Prostate gland (tissue), 2 donors: ENCODE data around the gene UFSP2. TPM values are rescaled to one million over a fixed set of nuclear protein-coding genes. Genes with fewer than 3 reads are reported as not detected.

Source experiments
- DNase-seq: peaks from one replicate; pipeline ENCODE4 v3.0.0-alpha.2; 2019; ENCODE audit warnings: low spot score
- H3K27ac ChIP-seq, 2 donors: fragments of 200-600 bp; sonication (generic); 2 replicates each; pipeline ENCODE4 v1.5.1; 2017 to 2019
- H3K27me3 ChIP-seq: fragments of 200-600 bp; sonication (generic); replicated peaks from 2 replicates; pipeline ENCODE4 v1.5.1; 2019; ENCODE audit not compliant: insufficient read depth
- H3K36me3 ChIP-seq, 2 donors: fragments of 200-600 bp; sonication (generic); 1 replicate in 1 of 2; 2 replicates in 1 of 2; pipeline versions ENCODE4 v1.5.1 to v1.8.1; 2017 to 2019
- H3K4me1 ChIP-seq: fragments of 200-600 bp; sonication (generic); replicated peaks from 2 replicates; pipeline ENCODE4 v1.5.1; 2019
- H3K4me3 ChIP-seq, 2 donors: fragments of 200-600 bp; sonication (generic); 2 replicates each; pipeline ENCODE4 v1.5.1; 2017 to 2019
- H3K9me3 ChIP-seq: fragments of 200-600 bp; sonication (generic); 2 replicates; pipeline ENCODE4 v1.5.1; 2017
- CTCF ChIP-seq, 4 experiments: fragments of 200-600 bp in 2 of 4; fragments of 450-650 bp in 2 of 4; sonication (generic) in 2 of 4; IDR thresholded peaks; 1 replicate in 3 of 4; 2 replicates in 1 of 4; pipeline ENCODE4 v1.5.1; 2016 to 2019; ENCODE audit warnings: antibody characterized with exemption in 4 of 4, mild to moderate bottlenecking in 2 of 4, moderate library complexity in 2 of 4
- POLR2A ChIP-seq: fragments of 450-650 bp; IDR thresholded peaks from one replicate; pipeline ENCODE4 v1.6.1; 2016; ENCODE audit warnings: antibody characterized with exemption, mild to moderate bottlenecking
- POLR2AphosphoS5 ChIP-seq: sonication (generic); formaldehyde crosslinking; IDR thresholded peaks from one replicate; pipeline ENCODE4 v1.6.1; 2017; ENCODE audit warnings: antibody characterized with exemption
- WGBS: methylation state at CpG from one replicate; pipeline ENCODE4 v1.1.5; 2018; 5-methylcytosine and 5-hydroxymethylcytosine counted together
- intact Hi-C: fragments of 100-400 bp; cut with DNase I; formaldehyde crosslinking; loops from one replicate; pipeline ENCODE4 v1.14.2; 2022
- total RNA-seq, 2 donors: library from RNA; depleted of rRNA; stranded (reverse); fragments of >200 nt; gene quantifications; one replicate each; pipeline ENCODE4 v1.1.0, GENCODE V29; 2016

Gene UFSP2
- total RNA-seq, 2 donors from 2014 or later, result 32.1 to 42.7 TPM

GRCh38 chr4:185470501-185471195 lies 44.9 kb upstream of the UFSP2 start:
- no peaks in the 10 kb centered on the region for H3K27me3 ChIP-seq
- no peak for TF ChIP-seq POLR2AphosphoS5
- TF ChIP-seq POLR2A, result peak; percentile 18
- H3K9me3 ChIP-seq, result no peaks in the 10 kb centered on the region
- peak overlapping the region; percentile 42 to 52 for H3K4me3 ChIP-seq
- WGBS, result 3% methylated on average over 28 of the region's 41 CpGs
- intact Hi-C loops, result loop anchor here (1.0 to 5.0 kb wide), 4 partner anchors 37 to 567 kb away; no protein-coding TSS in a partner anchor
- H3K36me3 ChIP-seq, result no peaks in the 10 kb centered on the region
- no peaks in the 10 kb centered on the region for H3K4me1 ChIP-seq
- DNase-seq, result peak; percentile 62
- H3K27ac ChIP-seq, result peak overlapping the region; percentile 74

- H3K27me3 ChIP-seq, result no peaks in the 10 kb centered on the region
- H3K9me3 ChIP-seq, result no peaks in the 10 kb centered on the region
- no peak overlapping the region for H3K4me3 ChIP-seq
- DNase-seq, result no peak
- H3K4me1 ChIP-seq, result no peaks in the 10 kb centered on the region
- H3K36me3 ChIP-seq, result no peaks in the 10 kb centered on the region
- intact Hi-C loops, result loop anchor here (2.0 to 5.0 kb wide), 5 partner anchors 38 to 568 kb away; partner anchors contain the start of gene UFSP2
- TF ChIP-seq CTCF (IDR thresholded peaks at IDR 0.05) (no peak), POLR2A (no peak), POLR2AphosphoS5 (no peak)
- no peak overlapping the region for H3K27ac ChIP-seq
- WGBS, result 79% methylated on average over 8 of the region's 9 CpGs
Observed at GRCh38 chr4:185469580-185470154, 43.9 kb upstream of the UFSP2 start.

GRCh38 chr4:185468999-185469398 lies 43.2 kb upstream of the UFSP2 start:
- no peaks in the 10 kb centered on the region for H3K36me3 ChIP-seq
- H3K27me3 ChIP-seq, result no peaks in the 10 kb centered on the region
- TF ChIP-seq CTCF (IDR thresholded peaks at IDR 0.05) (no peak), POLR2A (no peak), POLR2AphosphoS5 (no peak)
- H3K4me3 ChIP-seq, result no peak overlapping the region
- H3K4me1 ChIP-seq, result no peaks in the 10 kb centered on the region
- no peaks in the 10 kb centered on the region for H3K9me3 ChIP-seq
- no peak for DNase-seq
- no peak overlapping the region for H3K27ac ChIP-seq
- intact Hi-C loops, result loop anchor here (5.0 kb wide), 2 partner anchors 42 to 257 kb away; partner anchors contain the start of gene UFSP2
- WGBS, result 72% methylated on average over 2 of the region's 2 CpGs

- Histone ChIP-seq H3K4me1 (no peaks in the 10 kb centered on the region), H3K36me3 (no peaks in the 10 kb centered on the region), H3K27me3 (no peaks in the 10 kb centered on the region), H3K4me3 (no peak overlapping the region), H3K9me3 (no peaks in the 10 kb centered on the region), H3K27ac (no peak overlapping the region)
- WGBS, result 89% methylated on average over 8 of the region's 8 CpGs
- DNase-seq, result no peak
- TF ChIP-seq CTCF (IDR thresholded peaks at IDR 0.05), result no peak
- no peak for TF ChIP-seq POLR2A
- TF ChIP-seq POLR2AphosphoS5, result no peak
- intact Hi-C loops, result loop anchor here (5.0 kb wide), 2 partner anchors 41 to 256 kb away; partner anchors contain the start of gene UFSP2
Observed at GRCh38 chr4:185467991-185468390, 42.2 kb upstream of the UFSP2 start.

- TF ChIP-seq POLR2AphosphoS5 (no peak), CTCF (IDR thresholded peaks at IDR 0.05) (no peak), POLR2A (no peak)
Observed at GRCh38 chr4:185467101-185467500, 41.3 kb upstream of the UFSP2 start.

More at GRCh38 chr4:185467101-185467500, 41.3 kb upstream of the UFSP2 start:
- no peak overlapping the region for H3K4me3 ChIP-seq
- 55% methylated on average over 4 of the region's 4 CpGs for WGBS
- intact Hi-C loops, result loop anchor here (5.0 kb wide), 2 partner anchors 40 to 255 kb away; partner anchors contain the start of gene UFSP2
- no peak overlapping the region for H3K27ac ChIP-seq
- H3K9me3 ChIP-seq, result no peaks in the 10 kb centered on the region
- H3K36me3 ChIP-seq, result no peaks in the 10 kb centered on the region
- DNase-seq, result no peak
- H3K27me3 ChIP-seq, result no peaks in the 10 kb centered on the region
- H3K4me1 ChIP-seq, result no peaks in the 10 kb centered on the region
